Liver (tissue), 9 donors: Measurements from ENCODE around the gene CPAMD8. TPM values are rescaled to one million over a fixed set of nuclear protein-coding genes. Genes with fewer than 3 reads are reported as not detected.
"Not testable (repeated sequence)": the region's sequence is repeated elsewhere in the genome, so short reads cannot be mapped to it uniquely, and the experiment has no call there.

Source experiments
- DNase-seq: peaks from one replicate; pipeline ENCODE4 v3.0.0-alpha.2; 2017; ENCODE audit warnings: low spot score
- H3K27ac ChIP-seq, 2 donors: one replicate each; pipeline ENCODE4 v1.7.0; 2013; ENCODE audit warnings: inconsistent platforms in 2 of 2, low read length in 2 of 2, control low read depth in 1 of 2, low read depth in 1 of 2, mild to moderate bottlenecking in 1 of 2
- H3K27me3 ChIP-seq, 4 donors: one replicate each; pipeline versions ENCODE4 v1.6.1 to v1.7.0; 2013; ENCODE audit warnings: low read length in 3 of 4, inconsistent platforms in 1 of 4, mild to moderate bottlenecking in 1 of 4, moderate library complexity in 1 of 4; ENCODE audit not compliant: control insufficient read depth in 4 of 4, insufficient read depth in 4 of 4
- H3K36me3 ChIP-seq, 4 donors: one replicate each; pipeline versions ENCODE4 v1.6.1 to v1.7.0; 2013; ENCODE audit warnings: low read length in 3 of 4, mild to moderate bottlenecking in 3 of 4, low read depth in 1 of 4, moderate library complexity in 1 of 4; ENCODE audit not compliant: control insufficient read depth in 4 of 4, insufficient read depth in 3 of 4
- H3K4me1 ChIP-seq, 4 donors: one replicate each; pipeline versions ENCODE4 v1.6.1 to v1.7.0; 2013; ENCODE audit warnings: low read length in 3 of 4, mild to moderate bottlenecking in 3 of 4, moderate library complexity in 1 of 4; ENCODE audit not compliant: control insufficient read depth in 4 of 4, insufficient read depth in 4 of 4
- H3K4me3 ChIP-seq, 3 donors: one replicate each; pipeline versions ENCODE4 v1.6.1 to v1.7.0; 2013; ENCODE audit warnings: low read length in 3 of 3, control low read depth in 1 of 3, low read depth in 1 of 3, mild to moderate bottlenecking in 1 of 3
- H3K9ac ChIP-seq, 2 donors: one replicate each; pipeline ENCODE4 v1.7.0; 2013; ENCODE audit warnings: low read length in 2 of 2, mild to moderate bottlenecking in 2 of 2, moderate library complexity in 2 of 2, control low read depth in 1 of 2, low read depth in 1 of 2
- H3K9me3 ChIP-seq, 4 donors: one replicate each; pipeline versions ENCODE4 v1.6.1 to v1.7.0; 2013; ENCODE audit warnings: low read length in 3 of 4; ENCODE audit not compliant: control insufficient read depth in 4 of 4
- EGR1 ChIP-seq, 2 donors: IDR thresholded peaks; 2 replicates each; pipeline ENCODE4 v1.6.1; 2016 to 2018; ENCODE audit warnings: antibody characterized with exemption in 2 of 2, low read depth in 2 of 2
- FOXA1 ChIP-seq: IDR thresholded peaks from 2 replicates; pipeline ENCODE4 v1.6.1; 2016; ENCODE audit warnings: antibody characterized with exemption
- FOXA2 ChIP-seq: IDR thresholded peaks from 2 replicates; pipeline ENCODE4 v1.6.1; 2016; ENCODE audit warnings: antibody characterized with exemption
- HNF4A ChIP-seq, 2 donors: conservative IDR thresholded peaks; 2 replicates each; pipeline ENCODE4 v1.6.1; 2016; ENCODE audit warnings: antibody characterized with exemption in 2 of 2, mild to moderate bottlenecking in 2 of 2
- HNF4G ChIP-seq: IDR thresholded peaks from 2 replicates; pipeline ENCODE4 v1.6.1; 2016; ENCODE audit warnings: antibody characterized with exemption
- NR2F2 ChIP-seq: IDR thresholded peaks from 2 replicates; pipeline ENCODE4 v1.6.1; 2016; ENCODE audit warnings: antibody characterized with exemption
- RAD21 ChIP-seq, 2 donors: IDR thresholded peaks; 2 replicates each; pipeline ENCODE4 v1.6.1; 2016; ENCODE audit warnings: antibody characterized with exemption in 2 of 2, mild to moderate bottlenecking in 2 of 2
- RXRA ChIP-seq, 2 donors: IDR thresholded peaks; 2 replicates each; pipeline ENCODE4 v1.6.1; 2017 to 2018; ENCODE audit warnings: antibody characterized with exemption in 2 of 2, mild to moderate bottlenecking in 1 of 2
- SP1 ChIP-seq: IDR thresholded peaks from 2 replicates; pipeline ENCODE4 v1.6.1; 2018; ENCODE audit warnings: antibody characterized with exemption, mild to moderate bottlenecking
- WGBS: extraction: QIAGEN DNeasy Blood & Tissue Kit; methylation state at CpG from one replicate; pipeline ENCODE4 v1.1.7; 2013; 5-methylcytosine and 5-hydroxymethylcytosine counted together
- polyA plus RNA-seq, 2 donors: library from polyadenylated mRNA; stranded (reverse) in 1 of 2; unstranded in 1 of 2; fragments of 200-250 nt in 1 of 2; fragments of >200 nt in 1 of 2; fragmentation: Nextera tagmentation in 1 of 2; extraction: Ambion mirVana in 1 of 2; gene quantifications; one replicate each; pipeline versions ENCODE4 v1.2.1 to v1.2.3, GENCODE V29; 2013 to 2015
- total RNA-seq, 2 donors: library from RNA; depleted of rRNA; stranded (reverse); fragments of >200 nt; gene quantifications; one replicate each; pipeline ENCODE4 v1.2.3, GENCODE V29; 2014
- TF ChIP-seq, protein P1 (sequence below): IDR thresholded peaks from 2 replicates; pipeline ENCODE4 v1.6.1; 2016; ENCODE audit warnings: antibody characterized with exemption, mild to moderate bottlenecking
- TF ChIP-seq, protein P2 (sequence below): IDR thresholded peaks from 2 replicates; pipeline ENCODE4 v1.6.1; 2016; ENCODE audit warnings: antibody characterized with exemption
- TF ChIP-seq, protein P3 (sequence below): IDR thresholded peaks from 2 replicates; pipeline ENCODE4 v1.6.1; 2016; ENCODE audit warnings: antibody characterized with exemption
- TF ChIP-seq, protein P4 (sequence below): fragments of 150-350 bp; IDR thresholded peaks from 2 replicates; pipeline ENCODE4 v1.5.1; 2017; ENCODE audit warnings: improper control_type of control experiment, low read depth, low read length; ENCODE audit not compliant: missing input control
- donor health status: healthy.
- donor health status: healthy.
- donor health status: healthy.
- donor health status: healthy.
- donor health status: healthy.

Gene CPAMD8
- total and polyA plus RNA-seq, 4 donors = 0.92 to 1.4 (median 1.1) TPM

DNA sequence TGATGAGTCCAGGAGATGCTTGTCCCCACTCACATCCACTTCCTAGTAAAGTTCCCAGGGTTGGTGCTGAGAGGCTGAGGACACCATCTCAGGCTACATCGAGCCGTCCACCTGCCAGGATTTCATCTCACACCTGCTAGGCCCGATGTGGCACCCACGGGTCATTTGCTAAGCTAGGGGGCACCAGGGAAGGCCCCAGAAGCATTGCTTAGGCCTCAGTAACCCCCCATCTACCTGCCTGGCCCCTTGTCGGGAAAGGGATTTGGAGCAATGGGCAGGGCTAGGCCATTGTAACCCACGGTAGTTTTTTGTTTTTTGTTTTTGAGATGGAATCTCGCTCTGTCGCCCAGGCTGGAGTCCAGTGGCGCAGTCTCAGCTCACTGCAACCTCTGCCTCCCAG is 86.0 kb downstream of the CPAMD8 start:
- TF ChIP-seq, protein P1, sequence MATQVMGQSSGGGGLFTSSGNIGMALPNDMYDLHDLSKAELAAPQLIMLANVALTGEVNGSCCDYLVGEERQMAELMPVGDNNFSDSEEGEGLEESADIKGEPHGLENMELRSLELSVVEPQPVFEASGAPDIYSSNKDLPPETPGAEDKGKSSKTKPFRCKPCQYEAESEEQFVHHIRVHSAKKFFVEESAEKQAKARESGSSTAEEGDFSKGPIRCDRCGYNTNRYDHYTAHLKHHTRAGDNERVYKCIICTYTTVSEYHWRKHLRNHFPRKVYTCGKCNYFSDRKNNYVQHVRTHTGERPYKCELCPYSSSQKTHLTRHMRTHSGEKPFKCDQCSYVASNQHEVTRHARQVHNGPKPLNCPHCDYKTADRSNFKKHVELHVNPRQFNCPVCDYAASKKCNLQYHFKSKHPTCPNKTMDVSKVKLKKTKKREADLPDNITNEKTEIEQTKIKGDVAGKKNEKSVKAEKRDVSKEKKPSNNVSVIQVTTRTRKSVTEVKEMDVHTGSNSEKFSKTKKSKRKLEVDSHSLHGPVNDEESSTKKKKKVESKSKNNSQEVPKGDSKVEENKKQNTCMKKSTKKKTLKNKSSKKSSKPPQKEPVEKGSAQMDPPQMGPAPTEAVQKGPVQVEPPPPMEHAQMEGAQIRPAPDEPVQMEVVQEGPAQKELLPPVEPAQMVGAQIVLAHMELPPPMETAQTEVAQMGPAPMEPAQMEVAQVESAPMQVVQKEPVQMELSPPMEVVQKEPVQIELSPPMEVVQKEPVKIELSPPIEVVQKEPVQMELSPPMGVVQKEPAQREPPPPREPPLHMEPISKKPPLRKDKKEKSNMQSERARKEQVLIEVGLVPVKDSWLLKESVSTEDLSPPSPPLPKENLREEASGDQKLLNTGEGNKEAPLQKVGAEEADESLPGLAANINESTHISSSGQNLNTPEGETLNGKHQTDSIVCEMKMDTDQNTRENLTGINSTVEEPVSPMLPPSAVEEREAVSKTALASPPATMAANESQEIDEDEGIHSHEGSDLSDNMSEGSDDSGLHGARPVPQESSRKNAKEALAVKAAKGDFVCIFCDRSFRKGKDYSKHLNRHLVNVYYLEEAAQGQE = no peak
- TF ChIP-seq HNF4A (conservative IDR thresholded peaks at IDR 0.05) (no peak), HNF4G (no peak), EGR1 (IDR thresholded peaks at IDR 0.05; ENCODE audit: low read depth in 2 of 2) (no peak), RAD21 (IDR thresholded peaks at IDR 0.05) (no peak), RXRA (IDR thresholded peaks at IDR 0.05) (no peak), NR2F2 (no peak), FOXA2 (no peak), FOXA1 (no peak), SP1 (no peak)
- TF ChIP-seq, protein P2, sequence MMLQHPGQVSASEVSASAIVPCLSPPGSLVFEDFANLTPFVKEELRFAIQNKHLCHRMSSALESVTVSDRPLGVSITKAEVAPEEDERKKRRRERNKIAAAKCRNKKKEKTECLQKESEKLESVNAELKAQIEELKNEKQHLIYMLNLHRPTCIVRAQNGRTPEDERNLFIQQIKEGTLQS = no peak
- TF ChIP-seq, protein P3, sequence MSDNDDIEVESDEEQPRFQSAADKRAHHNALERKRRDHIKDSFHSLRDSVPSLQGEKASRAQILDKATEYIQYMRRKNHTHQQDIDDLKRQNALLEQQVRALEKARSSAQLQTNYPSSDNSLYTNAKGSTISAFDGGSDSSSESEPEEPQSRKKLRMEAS = no peak
- no peaks in the 10 kb centered on the region for H3K27me3 ChIP-seq
- H3K36me3 ChIP-seq = no peaks in the 10 kb centered on the region
- no peak for DNase-seq
- 81% methylated on average over 9 of the region's 9 CpGs for WGBS
- no peaks in the 10 kb centered on the region for H3K4me1 ChIP-seq
- no peak overlapping the region for H3K27ac ChIP-seq
- no peak overlapping the region for H3K4me3 ChIP-seq
- H3K9ac ChIP-seq = no peak overlapping the region
- no peaks in the 10 kb centered on the region for H3K9me3 ChIP-seq

DNA sequence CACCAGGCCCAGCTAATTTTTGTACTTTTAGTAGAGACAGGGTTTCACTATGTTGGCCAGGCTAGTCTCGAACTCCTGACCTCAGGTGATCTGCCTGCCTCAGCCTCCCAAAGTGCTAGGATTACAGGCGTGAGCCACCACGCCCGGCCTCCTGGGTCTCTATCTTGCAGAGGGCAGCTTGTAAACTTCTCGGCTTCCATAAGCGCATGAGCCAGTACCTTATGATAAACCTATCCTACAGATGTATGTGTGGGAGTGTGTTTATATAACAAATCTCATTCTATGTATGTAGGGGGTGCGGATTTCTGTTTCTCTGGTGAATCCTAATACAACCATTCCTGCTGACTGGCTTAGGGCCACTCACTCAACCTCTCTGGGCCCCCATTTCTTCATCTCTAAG is 86.5 kb downstream of the CPAMD8 start:
- H3K4me3 ChIP-seq, H3K9ac ChIP-seq, H3K27ac ChIP-seq, H3K36me3 ChIP-seq, H3K4me1 ChIP-seq, H3K27me3 ChIP-seq, H3K9me3 ChIP-seq, DNase-seq: not testable (repeated sequence)
- WGBS = 95% methylated on average over 7 of the region's 7 CpGs

DNA sequence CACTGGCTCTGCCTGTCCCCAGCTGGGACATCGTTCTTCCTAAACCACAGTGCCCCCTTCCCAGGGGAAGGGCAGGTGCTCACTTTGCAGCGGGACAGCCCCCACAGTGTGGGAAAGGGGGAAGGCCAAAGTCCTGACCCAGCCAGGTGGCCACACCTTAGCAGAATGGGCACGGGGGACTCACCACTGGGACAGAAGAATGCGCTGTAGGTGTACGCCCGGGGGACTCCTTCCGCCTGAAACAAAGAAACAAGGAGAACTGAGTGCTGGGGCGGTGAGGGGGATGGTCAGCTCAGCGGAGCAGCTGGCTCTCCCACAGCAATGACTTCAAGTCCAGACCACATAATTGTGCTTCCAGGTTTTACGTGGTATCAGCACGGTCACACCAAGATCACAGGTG is 88.4 kb downstream of the CPAMD8 start:
- no peaks in the 10 kb centered on the region for H3K4me1 ChIP-seq
- H3K27me3 ChIP-seq = no peaks in the 10 kb centered on the region
- H3K4me3 ChIP-seq = no peak overlapping the region
- DNase-seq = no peak
- H3K9me3 ChIP-seq = peaks cover 0 to 13% (median 4%) of the 10 kb centered on the region in 4 donors
- no peaks in the 10 kb centered on the region for H3K36me3 ChIP-seq
- 84% methylated on average over 11 of the region's 11 CpGs for WGBS
- H3K27ac ChIP-seq = no peak overlapping the region
- no peak overlapping the region for H3K9ac ChIP-seq
- no peak for TF ChIP-seq EGR1 (IDR thresholded peaks at IDR 0.05; ENCODE audit: low read depth in 2 of 2)
- TF ChIP-seq, protein P4, sequence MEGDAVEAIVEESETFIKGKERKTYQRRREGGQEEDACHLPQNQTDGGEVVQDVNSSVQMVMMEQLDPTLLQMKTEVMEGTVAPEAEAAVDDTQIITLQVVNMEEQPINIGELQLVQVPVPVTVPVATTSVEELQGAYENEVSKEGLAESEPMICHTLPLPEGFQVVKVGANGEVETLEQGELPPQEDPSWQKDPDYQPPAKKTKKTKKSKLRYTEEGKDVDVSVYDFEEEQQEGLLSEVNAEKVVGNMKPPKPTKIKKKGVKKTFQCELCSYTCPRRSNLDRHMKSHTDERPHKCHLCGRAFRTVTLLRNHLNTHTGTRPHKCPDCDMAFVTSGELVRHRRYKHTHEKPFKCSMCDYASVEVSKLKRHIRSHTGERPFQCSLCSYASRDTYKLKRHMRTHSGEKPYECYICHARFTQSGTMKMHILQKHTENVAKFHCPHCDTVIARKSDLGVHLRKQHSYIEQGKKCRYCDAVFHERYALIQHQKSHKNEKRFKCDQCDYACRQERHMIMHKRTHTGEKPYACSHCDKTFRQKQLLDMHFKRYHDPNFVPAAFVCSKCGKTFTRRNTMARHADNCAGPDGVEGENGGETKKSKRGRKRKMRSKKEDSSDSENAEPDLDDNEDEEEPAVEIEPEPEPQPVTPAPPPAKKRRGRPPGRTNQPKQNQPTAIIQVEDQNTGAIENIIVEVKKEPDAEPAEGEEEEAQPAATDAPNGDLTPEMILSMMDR = no peak

DNA sequence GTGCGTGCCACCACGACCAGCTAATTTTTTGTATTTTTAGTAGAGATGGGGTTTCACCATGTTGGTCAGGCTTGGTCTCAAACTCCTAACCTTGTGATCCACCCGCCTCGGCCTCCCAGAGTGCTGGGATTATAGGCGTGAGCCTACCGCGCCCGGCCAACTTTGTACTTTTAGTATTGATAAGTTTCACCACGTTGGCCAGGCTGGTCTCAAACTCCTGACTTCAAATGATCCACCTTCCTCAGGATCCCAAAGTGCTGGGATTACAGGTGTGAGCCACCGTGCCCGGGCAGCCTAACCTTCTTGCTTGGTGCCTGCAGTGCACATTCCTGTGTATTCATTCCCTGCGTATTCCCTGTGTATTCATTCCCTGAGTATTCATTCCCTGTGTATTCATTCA is 88.8 kb downstream of the CPAMD8 start:
- 90% methylated on average over 12 of the region's 12 CpGs for WGBS
- H3K36me3 ChIP-seq = not testable (repeated sequence)

More for the DNA sequence above, 88.8 kb downstream of the CPAMD8 start:
- H3K9ac ChIP-seq, H3K4me3 ChIP-seq, DNase-seq, H3K27me3 ChIP-seq, H3K27ac ChIP-seq, H3K4me1 ChIP-seq: not testable (repeated sequence)
- peaks cover 0 to 13% (median 4%) of the 10 kb centered on the region in 4 donors for H3K9me3 ChIP-seq
